B cell (primary cell): Measurements from ENCODE around the gene DCUN1D5.

ENCODE experiments used
- EZH2 ChIP-seq: IDR thresholded peaks from 2 replicates; pipeline ENCODE4 v1.6.1; 2012; ENCODE audit warnings: borderline replicate concordance, low read depth, mild to moderate bottlenecking, moderate library complexity, low read length; ENCODE audit not compliant: insufficient read depth, poor library complexity, severe bottlenecking
- TF ChIP-seq, protein P1 (sequence below): fragments of 200-600 bp; IDR thresholded peaks from one replicate; pipeline ENCODE4 v1.8.0; 2022; ENCODE audit warnings: antibody characterized with exemption, mild to moderate bottlenecking

DNA sequence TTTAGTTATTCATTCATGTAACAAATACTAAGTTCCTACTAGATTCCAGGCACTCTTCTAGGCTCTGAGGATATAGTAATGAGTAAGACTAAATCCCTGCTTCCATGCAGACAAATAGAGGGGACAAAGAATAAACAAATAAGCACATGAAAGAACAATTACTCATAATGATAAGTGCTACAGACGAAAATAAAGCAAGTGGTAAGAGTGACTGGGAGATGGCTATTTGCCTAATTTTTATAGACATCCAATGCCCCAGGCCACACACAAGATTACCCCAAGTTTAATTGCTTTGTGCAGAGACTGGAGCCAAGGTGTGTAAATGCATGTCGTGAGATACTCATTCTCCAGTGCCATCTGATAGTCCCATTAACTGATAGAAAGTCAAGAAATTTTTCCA lies 62.6 kb downstream of the DCUN1D5 start:
- TF ChIP-seq, protein P1, sequence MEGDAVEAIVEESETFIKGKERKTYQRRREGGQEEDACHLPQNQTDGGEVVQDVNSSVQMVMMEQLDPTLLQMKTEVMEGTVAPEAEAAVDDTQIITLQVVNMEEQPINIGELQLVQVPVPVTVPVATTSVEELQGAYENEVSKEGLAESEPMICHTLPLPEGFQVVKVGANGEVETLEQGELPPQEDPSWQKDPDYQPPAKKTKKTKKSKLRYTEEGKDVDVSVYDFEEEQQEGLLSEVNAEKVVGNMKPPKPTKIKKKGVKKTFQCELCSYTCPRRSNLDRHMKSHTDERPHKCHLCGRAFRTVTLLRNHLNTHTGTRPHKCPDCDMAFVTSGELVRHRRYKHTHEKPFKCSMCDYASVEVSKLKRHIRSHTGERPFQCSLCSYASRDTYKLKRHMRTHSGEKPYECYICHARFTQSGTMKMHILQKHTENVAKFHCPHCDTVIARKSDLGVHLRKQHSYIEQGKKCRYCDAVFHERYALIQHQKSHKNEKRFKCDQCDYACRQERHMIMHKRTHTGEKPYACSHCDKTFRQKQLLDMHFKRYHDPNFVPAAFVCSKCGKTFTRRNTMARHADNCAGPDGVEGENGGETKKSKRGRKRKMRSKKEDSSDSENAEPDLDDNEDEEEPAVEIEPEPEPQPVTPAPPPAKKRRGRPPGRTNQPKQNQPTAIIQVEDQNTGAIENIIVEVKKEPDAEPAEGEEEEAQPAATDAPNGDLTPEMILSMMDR, result no peak
- no peak for TF ChIP-seq EZH2
